GM11168 (cell line): ENCODE measurements around the gene ACBD3.

Experiments used
- in situ Hi-C: fragments of 300-500 bp; cut with MboI; formaldehyde crosslinking; loops from one replicate; pipeline ENCODE4 v1.12.0; 2022; ENCODE audit warnings: low sequenced_read_pairs; ENCODE audit not compliant: unreplicated experiment

ACBD3 gene

GRCh38 chr1:226202666-226203065, 16.1 kb upstream of the ACBD3 start:
- in situ Hi-C loops = loop anchor here (5.0 kb wide), 1 partner anchor 125 kb away; no protein-coding TSS in a partner anchor

GRCh38 chr1:226202246-226202645, 15.7 kb upstream of the ACBD3 start:
- in situ Hi-C loops = loop anchor here (5.0 kb wide), 1 partner anchor 125 kb away; no protein-coding TSS in a partner anchor

GRCh38 chr1:226201029-226201593, 14.6 kb upstream of the ACBD3 start:
- in situ Hi-C loops = loop anchor here (5.0 kb wide), 1 partner anchor 126 kb away; no protein-coding TSS in a partner anchor

GRCh38 chr1:226199971-226200370, 13.4 kb upstream of the ACBD3 start:
- in situ Hi-C loops = loop anchor here (5.0 kb wide), 1 partner anchor 127 kb away; no protein-coding TSS in a partner anchor

- in situ Hi-C loops = no loop called here
Observed at GRCh38 chr1:226195144-226195543, 8.6 kb upstream of the ACBD3 start.

- in situ Hi-C loops = loop anchor here (5.0 kb wide), 1 partner anchor 55 kb away; no protein-coding TSS in a partner anchor
Observed at GRCh38 chr1:226187380-226187779, 839 bp upstream of the ACBD3 start.

- in situ Hi-C loops = loop anchor here (5.0 kb wide), 1 partner anchor 55 kb away; no protein-coding TSS in a partner anchor
Observed at GRCh38 chr1:226187019-226187322, 430 bp upstream of the ACBD3 start.

- in situ Hi-C loops = loop anchor here (5.0 kb wide), 1 partner anchor 53 kb away; no protein-coding TSS in a partner anchor
Observed at GRCh38 chr1:226185141-226186036, 1.2 kb downstream of the ACBD3 start.

GRCh38 chr1:226181996-226182714, 4.4 kb downstream of the ACBD3 start:
- in situ Hi-C loops = no loop called here

GRCh38 chr1:226176870-226177269, 9.7 kb downstream of the ACBD3 start:
- in situ Hi-C loops = no loop called here

GRCh38 chr1:226172589-226172988, 14.0 kb downstream of the ACBD3 start:
- in situ Hi-C loops = no loop called here

GRCh38 chr1:226166341-226166740, 20.2 kb downstream of the ACBD3 start:
- in situ Hi-C loops = no loop called here

GRCh38 chr1:226164154-226164553, 22.4 kb downstream of the ACBD3 start:
- in situ Hi-C loops = no loop called here

GRCh38 chr1:226162898-226163297, 23.6 kb downstream of the ACBD3 start:
- in situ Hi-C loops = no loop called here

- in situ Hi-C loops = no loop called here
Observed at GRCh38 chr1:226158983-226159382, 27.6 kb downstream of the ACBD3 start.

- in situ Hi-C loops = no loop called here
Observed at GRCh38 chr1:226158457-226158856, 28.1 kb downstream of the ACBD3 start.

- in situ Hi-C loops = no loop called here
Observed at GRCh38 chr1:226157761-226158316, 28.7 kb downstream of the ACBD3 start.

GRCh38 chr1:226154593-226154992, 31.9 kb downstream of the ACBD3 start:
- in situ Hi-C loops = no loop called here

- in situ Hi-C loops = no loop called here
Observed at GRCh38 chr1:226149806-226150205, 36.7 kb downstream of the ACBD3 start.

- in situ Hi-C loops = no loop called here
Observed at GRCh38 chr1:226148121-226148648, 38.4 kb downstream of the ACBD3 start.
